GM12878 (cell line): ENCODE data around the gene FAM187B. TPM values are rescaled to one million over a fixed set of nuclear protein-coding genes. Genes with fewer than 3 reads are reported as not detected.

Experiments used
- ATAC-seq: fragments of 200-7000 bp; cut with Tn5 transposase; 3 replicates; pipeline ENCODE4 v1.9.1; 2020; ENCODE audit warnings: mild to moderate bottlenecking, moderate library complexity
- BruUV-seq: library from RNA; stranded (reverse); fragments of 400-500 nt; replicated peaks from 2 replicates; lab custom pipeline; 2021; lab: Mats Ljungman, UMichigan
- CTCF ChIA-PET: fragments of 300-600 bp; sonication (Branson Sonifier 250); formaldehyde crosslinking; extraction: SDS; loops from one replicate; lab custom pipeline; 2021; ENCODE audit warnings: inconsistent platforms; lab: Yijun Ruan, JAX
- POLR2A ChIA-PET: fragments of 350-600 bp; formaldehyde crosslinking; extraction: SDS; loops from one replicate; lab custom pipeline; 2021; ENCODE audit warnings: inconsistent platforms; lab: Charles Lee
- RAD21 ChIA-PET: fragments of 300-600 bp; sonication (Branson Sonifier 250); formaldehyde crosslinking; loops from one replicate; lab custom pipeline; 2023; ENCODE audit warnings: antibody characterized with exemption; ENCODE audit not compliant: unreplicated experiment; lab: Charles Lee
- SMC1A ChIA-PET: fragments of 300-600 bp; sonication (Branson Sonifier 250); formaldehyde crosslinking; loops from one replicate; lab custom pipeline; 2023; ENCODE audit not compliant: unreplicated experiment, uncharacterized antibody; lab: Charles Lee
- DNase-seq: peaks from one replicate; pipeline ENCODE4 v3.0.0-alpha.2; 2011; ENCODE audit warnings: low read depth, low spot score
- FAIRE-seq: peaks from 3 replicates; lab custom pipeline; 2011; peaks lifted over from hg19 to GRCh38; lab: Jason Lieb, UNC
- H2AFZ ChIP-seq: 2 replicates; pipeline ENCODE4 v1.6.0; 2011; ENCODE audit warnings: low read depth, low read length, control low read depth; ENCODE audit not compliant: control insufficient read depth
- H3K27ac ChIP-seq: 2 replicates; pipeline ENCODE4 v1.5.1; 2011; ENCODE audit warnings: control low read depth; ENCODE audit not compliant: control insufficient read depth, insufficient read depth
- H3K27me3 ChIP-seq, 2 experiments: replicated peaks in 1 of 2; 2 replicates each; pipeline versions ENCODE4 v1.6.0 to v1.6.1; 2011; ENCODE audit warnings: low read length in 1 of 2; ENCODE audit not compliant: control insufficient read depth in 2 of 2, insufficient read depth in 2 of 2
- H3K36me3 ChIP-seq, 2 experiments: 2 replicates each; pipeline ENCODE4 v1.5.1; 2011; ENCODE audit warnings: low read length in 1 of 2; ENCODE audit not compliant: control insufficient read depth in 2 of 2, insufficient read depth in 2 of 2
- H3K4me1 ChIP-seq: 2 replicates; pipeline ENCODE4 v1.6.1; 2011; ENCODE audit warnings: mild to moderate bottlenecking, low read length, moderate library complexity, mixed read lengths; ENCODE audit not compliant: control insufficient read depth, insufficient read depth
- H3K4me2 ChIP-seq: 2 replicates; pipeline ENCODE4 v1.6.0; 2011; ENCODE audit warnings: control low read depth; ENCODE audit not compliant: control insufficient read depth, insufficient read depth
- H3K4me3 ChIP-seq: fragments of 200-600 bp; sonication (generic); 2 replicates; pipeline ENCODE4 v1.5.1; 2016
- H3K79me2 ChIP-seq: 2 replicates; pipeline ENCODE4 v1.6.0; 2011; ENCODE audit warnings: low read length; ENCODE audit not compliant: control insufficient read depth, insufficient read depth
- H3K9ac ChIP-seq: 2 replicates; pipeline ENCODE4 v1.8.0; 2011; ENCODE audit warnings: low read length, control low read depth, mixed read lengths; ENCODE audit not compliant: control insufficient read depth, insufficient read depth
- H3K9me3 ChIP-seq: replicated peaks from 3 replicates; pipeline ENCODE4 v1.5.1; 2011; ENCODE audit warnings: mild to moderate bottlenecking, low read length; ENCODE audit not compliant: control insufficient read depth, insufficient read depth
- H4K20me1 ChIP-seq: 2 replicates; pipeline ENCODE4 v1.6.0; 2011; ENCODE audit not compliant: control insufficient read depth, insufficient read depth
- ATF7 ChIP-seq: fragments of 450-650 bp; IDR thresholded peaks from 2 replicates; pipeline ENCODE4 v1.6.1; 2016; ENCODE audit warnings: low read depth, mild to moderate bottlenecking
- RAD51 ChIP-seq: fragments of 450-650 bp; IDR thresholded peaks from 2 replicates; pipeline ENCODE4 v1.6.1; 2016; ENCODE audit warnings: moderate library complexity, mild to moderate bottlenecking, inconsistent platforms
- SMARCA5 ChIP-seq: fragments of 450-650 bp; IDR thresholded peaks from 2 replicates; pipeline ENCODE4 v1.6.1; 2017; ENCODE audit warnings: mild to moderate bottlenecking
- ZNF384 ChIP-seq: IDR thresholded peaks from 2 replicates; pipeline ENCODE4 v1.6.1; 2012; ENCODE audit warnings: low read depth, mild to moderate bottlenecking, low read length, improper control_type of control experiment, borderline replicate concordance
- WGBS: methylation state at CpG from one replicate; pipeline ENCODE4 v1.1.6; 2016; ENCODE audit warnings: low lambda C conversion rate; ENCODE audit not compliant: insufficient replicate concordance, insufficient coverage; ENCODE audit errors: missing lambda C conversion rate; 5-methylcytosine and 5-hydroxymethylcytosine counted together
- in situ Hi-C: fragments of 300-500 bp; cut with MboI; formaldehyde crosslinking; loops from 9 replicates; pipeline ENCODE4 v1.14.3; 2018; ENCODE audit warnings: mixed read lengths
- intact Hi-C: fragments of 100-400 bp; cut with micrococcal nuclease; formaldehyde crosslinking; loops from one replicate; pipeline ENCODE4 v1.14.2; 2022; ENCODE audit not compliant: unreplicated experiment
- polyA plus RNA-seq, 11 experiments: library from polyadenylated mRNA; depleted of rRNA in 4 of 11; unstranded in 6 of 11; stranded (reverse) in 5 of 11; fragments of >200 nt; fragmentation: Nextera tagmentation in 4 of 11; fragmentation: Illumina TruSeq in 1 of 11; extraction: Ambion mirVana in 4 of 11; extraction: Trizol in 1 of 11; gene quantifications; 1 replicate in 1 of 11; 2 replicates in 10 of 11; pipeline versions ENCODE4 v1.2.1 to v1.2.3, GENCODE V29; 2011 to 2016; ENCODE audit warnings: inconsistent platforms in 2 of 11, missing spikeins in 2 of 11, low read depth in 1 of 11
- total RNA-seq, 4 experiments: library from RNA; depleted of rRNA in 3 of 4; stranded (reverse); fragments of >200 nt in 3 of 4; fragmentation: Illumina TruSeq in 1 of 4; extraction: Trizol in 1 of 4; gene quantifications; 2 replicates each; pipeline versions ENCODE4 v1.2.1 to v1.2.3, GENCODE V29; 2013 to 2021
- TF ChIP-seq, protein P1 (sequence below): fragments of 450-650 bp; formaldehyde crosslinking; IDR thresholded peaks from 2 replicates; pipeline ENCODE4 v1.4.0; 2020; ENCODE audit warnings: mild to moderate bottlenecking, moderate library complexity

Gene FAM187B
- total and polyA plus RNA-seq, 10 of the 15 experiments (the other 5 are each of a cell fraction or from before 2014, with no cell fraction given), result 0.05 TPM; not detected in 9

DNA sequence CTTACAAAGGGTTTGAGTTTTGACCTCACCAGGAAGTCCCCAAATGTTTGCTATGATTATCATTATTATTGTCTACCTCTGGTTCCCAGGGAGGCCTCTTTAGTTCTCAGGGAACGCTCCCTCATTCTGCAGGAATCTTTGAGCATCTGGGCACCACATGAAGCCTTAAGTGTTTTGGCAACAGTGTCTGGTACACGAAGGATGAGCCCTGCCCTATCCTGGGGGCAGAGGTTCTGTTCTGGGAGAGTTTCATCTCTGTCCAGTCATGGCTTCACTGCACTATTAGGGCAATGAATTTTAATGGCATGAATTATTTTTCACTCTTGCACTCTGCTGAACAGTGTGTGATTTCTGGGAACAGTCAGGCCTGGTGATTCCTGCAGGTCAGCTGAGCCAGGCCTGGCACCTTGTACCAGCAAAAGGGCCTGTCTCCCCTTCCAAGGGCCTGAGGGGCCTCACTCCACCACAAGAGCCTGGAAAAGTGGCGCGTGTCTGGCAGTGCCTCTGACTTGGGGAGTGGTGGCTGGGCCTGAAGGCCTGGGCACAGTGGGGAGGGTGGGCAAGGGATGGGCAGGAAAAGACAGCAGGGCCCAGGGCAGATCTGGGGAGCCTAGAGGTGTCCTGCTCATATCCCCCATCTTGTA lies 4.6 kb downstream of the FAM187B start:
- in situ Hi-C loops, result no loop called here
- H3K36me3 ChIP-seq, result no peaks in the 10 kb centered on the region
- intact Hi-C loops, result no loop called here
- H3K27ac ChIP-seq, result no peak overlapping the region
- ChIA-PET RAD21 (interaction anchor here (2.2 kb wide), 1 partner anchor 82 kb away, joined by 6 read pairs; no protein-coding TSS in a partner anchor), CTCF (no interaction called here), SMC1A (interaction anchor here (1.2 kb wide), 1 partner anchor 17 kb away, joined by 3 read pairs; no protein-coding TSS in a partner anchor), POLR2A (no interaction called here)
- H3K9me3 ChIP-seq, result peaks cover 6% of the 10 kb centered on the region
- no peaks in the 10 kb centered on the region for H3K79me2 ChIP-seq
- FAIRE-seq, result no peak
- H3K9ac ChIP-seq, result no peak overlapping the region
- 0 out of 4 replicates have a peak, but pooled peaks cover 0 to 2% of the 10 kb centered on the region in 2 experiments for H3K27me3 ChIP-seq
- ATAC-seq, result no peak
- DNase-seq, result no peak
- no peaks in the 10 kb centered on the region for H4K20me1 ChIP-seq
- no TSS peak for BruUV-seq
- H2AFZ ChIP-seq, result no peak overlapping the region
- TF ChIP-seq, protein P1, sequence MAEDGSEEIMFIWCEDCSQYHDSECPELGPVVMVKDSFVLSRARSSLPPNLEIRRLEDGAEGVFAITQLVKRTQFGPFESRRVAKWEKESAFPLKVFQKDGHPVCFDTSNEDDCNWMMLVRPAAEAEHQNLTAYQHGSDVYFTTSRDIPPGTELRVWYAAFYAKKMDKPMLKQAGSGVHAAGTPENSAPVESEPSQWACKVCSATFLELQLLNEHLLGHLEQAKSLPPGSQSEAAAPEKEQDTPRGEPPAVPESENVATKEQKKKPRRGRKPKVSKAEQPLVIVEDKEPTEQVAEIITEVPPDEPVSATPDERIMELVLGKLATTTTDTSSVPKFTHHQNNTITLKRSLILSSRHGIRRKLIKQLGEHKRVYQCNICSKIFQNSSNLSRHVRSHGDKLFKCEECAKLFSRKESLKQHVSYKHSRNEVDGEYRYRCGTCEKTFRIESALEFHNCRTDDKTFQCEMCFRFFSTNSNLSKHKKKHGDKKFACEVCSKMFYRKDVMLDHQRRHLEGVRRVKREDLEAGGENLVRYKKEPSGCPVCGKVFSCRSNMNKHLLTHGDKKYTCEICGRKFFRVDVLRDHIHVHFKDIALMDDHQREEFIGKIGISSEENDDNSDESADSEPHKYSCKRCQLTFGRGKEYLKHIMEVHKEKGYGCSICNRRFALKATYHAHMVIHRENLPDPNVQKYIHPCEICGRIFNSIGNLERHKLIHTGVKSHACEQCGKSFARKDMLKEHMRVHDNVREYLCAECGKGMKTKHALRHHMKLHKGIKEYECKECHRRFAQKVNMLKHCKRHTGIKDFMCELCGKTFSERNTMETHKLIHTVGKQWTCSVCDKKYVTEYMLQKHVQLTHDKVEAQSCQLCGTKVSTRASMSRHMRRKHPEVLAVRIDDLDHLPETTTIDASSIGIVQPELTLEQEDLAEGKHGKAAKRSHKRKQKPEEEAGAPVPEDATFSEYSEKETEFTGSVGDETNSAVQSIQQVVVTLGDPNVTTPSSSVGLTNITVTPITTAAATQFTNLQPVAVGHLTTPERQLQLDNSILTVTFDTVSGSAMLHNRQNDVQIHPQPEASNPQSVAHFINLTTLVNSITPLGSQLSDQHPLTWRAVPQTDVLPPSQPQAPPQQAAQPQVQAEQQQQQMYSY (CRISPR knock-in tag), result no peak
- TF ChIP-seq SMARCA5 (no peak), ZNF384 (no peak), ATF7 (no peak), RAD51 (no peak)
- TF ChIP-seq, all 136 proteins: peak for 0
- 53% methylated on average over 4 of the region's 4 CpGs for WGBS
- Histone ChIP-seq H3K4me3 (no peak overlapping the region), H3K4me2 (no peak overlapping the region), H3K4me1 (no peaks in the 10 kb centered on the region)
